OCI-LY3 (cell line): Measurements from ENCODE around the gene ZNRD2.

Experiments used
- CTCF ChIP-seq: fragments of 200-600, 300-600 bp; sonication (generic); IDR thresholded peaks from 2 replicates; pipeline ENCODE4 v1.5.1; 2014; ENCODE audit warnings: antibody characterized with exemption, low read length, low read depth
- EZH2phosphoT487 ChIP-seq: fragments of 200-600 bp; shearing (Covaris generic); IDR thresholded peaks from 2 replicates; pipeline ENCODE4 v1.6.1; 2018; ENCODE audit warnings: antibody characterized with exemption, mixed run types, low read depth

- no peak for TF ChIP-seq CTCF
- TF ChIP-seq EZH2phosphoT487, result no peak
These were observed 5.4 kb downstream of the ZNRD2 start, which contains the start of gene EHBP1L1 for GRCh38 chr11:65575568-65576231.
